Measurements from ENCODE around the gene POLR1G. TPM values are rescaled to one million over a fixed set of nuclear protein-coding genes. Genes with fewer than 3 reads are reported as not detected.
"Not testable (repeated sequence)": the region's sequence is repeated elsewhere in the genome, so short reads cannot be mapped to it uniquely, and the experiment has no call there.

Gene POLR1G
- total RNA-seq, 1 experiment from 2014 or later: 51.7 TPM

DNA sequence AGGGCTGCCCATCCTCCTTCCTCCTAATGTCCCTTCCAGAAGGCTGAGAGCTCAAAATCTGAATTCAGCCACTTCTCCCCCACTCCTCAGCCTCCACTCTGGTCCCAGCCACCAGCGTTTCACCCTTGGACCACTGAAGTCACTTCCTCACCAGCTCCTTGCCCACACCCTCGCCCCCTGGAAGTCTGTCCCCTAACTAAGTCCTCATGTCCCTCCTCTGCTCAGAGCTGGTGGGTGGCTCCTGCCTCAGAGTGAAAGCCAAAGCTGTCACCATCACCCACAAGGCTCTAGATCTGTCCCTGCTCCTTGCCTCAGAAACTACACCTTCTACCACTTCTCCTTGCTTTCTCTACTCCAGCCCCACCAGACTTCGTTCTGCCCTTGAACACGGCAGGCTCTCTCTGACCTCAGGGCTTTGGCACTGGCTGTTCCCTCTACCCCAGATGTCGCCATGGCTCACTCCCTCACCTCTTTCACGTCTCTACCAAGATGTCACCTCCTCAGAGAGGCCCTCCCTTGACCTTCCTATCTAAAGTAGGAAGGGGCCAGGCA lies 15.6 kb downstream of the POLR1G start:
- DNase-seq (ENCODE audit: low spot score): no peak

DNA sequence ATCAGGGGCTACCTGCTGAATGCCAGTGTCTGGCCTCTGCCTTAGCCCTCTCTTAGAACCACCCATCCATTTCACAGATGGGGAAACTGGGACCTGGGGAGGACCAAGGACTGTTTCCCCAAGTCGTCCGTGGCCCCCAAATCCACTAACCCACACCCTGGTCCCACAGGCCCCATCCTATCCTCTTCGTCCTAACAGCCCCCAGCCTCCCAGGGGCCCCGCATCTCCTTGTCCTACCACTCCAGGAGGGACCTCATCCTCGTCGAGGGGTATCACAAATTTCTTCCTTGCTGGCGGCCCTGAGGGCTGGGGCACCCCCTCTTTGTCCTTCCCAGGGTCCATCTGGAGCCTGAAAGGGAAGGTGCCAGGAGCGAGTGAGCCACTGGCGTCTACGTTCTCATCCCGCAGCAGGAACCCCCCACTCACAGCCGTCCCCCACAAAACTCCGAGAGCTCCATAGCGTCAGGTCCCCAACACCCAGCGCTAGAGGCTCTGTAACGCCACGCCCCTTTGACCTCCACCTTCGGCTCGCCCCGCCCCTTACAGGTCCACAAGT lies 16.7 kb downstream of the POLR1G start:
- DNase-seq (ENCODE audit: low spot score): no peak

DNA sequence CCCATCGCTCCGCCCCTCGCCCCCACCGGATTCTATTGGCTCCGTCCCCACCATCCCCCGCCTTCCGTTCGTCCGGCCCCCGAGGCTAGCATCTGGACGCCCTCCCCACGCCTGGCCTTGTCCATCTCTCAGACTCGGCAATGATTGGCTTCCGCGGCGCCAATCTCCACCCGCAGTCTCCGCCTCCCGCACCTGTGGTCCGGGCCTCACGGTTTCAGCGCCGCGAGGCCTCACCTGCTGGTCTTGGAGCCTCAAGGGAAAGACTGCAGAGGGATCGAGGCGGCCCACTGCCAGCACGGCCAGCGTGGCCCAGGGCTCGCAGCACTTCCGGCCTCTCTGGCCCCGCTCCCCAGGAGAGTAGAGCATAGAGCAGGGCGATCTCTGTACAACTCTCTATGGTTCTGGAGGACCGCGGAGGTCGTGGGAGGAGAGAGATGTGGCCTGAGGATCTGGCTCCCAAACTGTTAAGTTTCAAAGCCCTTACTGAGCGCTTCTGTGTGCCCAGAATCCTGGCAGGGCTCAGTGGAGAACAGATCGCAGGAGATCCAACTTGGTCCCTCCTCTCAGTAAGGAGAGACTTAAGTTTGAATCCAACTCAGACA lies 17.2 kb downstream of the POLR1G start, which contains the start of gene ERCC1:
ERCC1 (minus strand) TSS at position 329 of the 602 bp plus-strand sequence. CDS start 543 bp downstream, outside the sequence.
- peak; percentile 100 for DNase-seq (ENCODE audit: low spot score)

DNA sequence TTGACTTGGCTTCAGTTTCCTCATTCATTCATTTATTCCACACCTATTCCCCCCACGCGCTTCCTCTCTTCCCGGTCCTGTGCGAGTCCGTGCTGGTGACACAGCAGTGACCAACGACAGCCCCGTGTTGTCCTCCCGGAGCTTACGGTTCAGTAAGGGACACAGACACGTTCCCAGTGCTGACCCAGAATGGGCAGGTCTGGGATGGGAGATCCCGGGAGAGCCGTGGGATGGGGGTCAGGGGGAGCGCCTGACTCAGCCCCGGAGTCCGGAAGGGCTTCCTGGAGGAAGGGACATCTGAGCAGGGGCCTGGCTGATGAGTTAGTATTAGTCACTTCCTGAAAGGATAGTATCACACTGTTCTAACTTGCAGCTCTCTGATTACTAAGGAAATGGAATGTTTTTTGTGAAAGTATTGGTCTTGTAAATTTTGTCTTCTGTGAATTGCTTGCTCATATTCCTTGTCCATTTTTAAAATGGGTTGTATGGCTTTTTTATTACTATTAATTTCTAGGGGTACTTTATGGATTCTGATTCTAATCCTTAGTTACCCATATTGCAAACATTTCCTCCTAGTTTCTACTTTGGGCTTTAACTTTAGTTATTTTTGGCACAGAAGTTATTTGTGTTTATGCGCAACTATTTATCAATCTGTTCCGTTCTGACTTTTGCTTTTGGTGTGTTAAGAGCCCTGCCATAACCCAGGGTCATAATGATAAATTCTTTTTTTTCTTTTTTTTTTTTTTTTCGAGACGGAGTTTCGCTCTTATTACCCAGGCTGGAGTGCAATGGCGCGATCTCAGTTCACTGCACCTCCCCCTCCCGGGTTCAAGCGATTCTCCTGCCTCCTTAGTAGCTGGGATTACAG lies 18.0 kb downstream of the POLR1G start:
- peak; percentile 94 for DNase-seq (ENCODE audit: low spot score)

DNA sequence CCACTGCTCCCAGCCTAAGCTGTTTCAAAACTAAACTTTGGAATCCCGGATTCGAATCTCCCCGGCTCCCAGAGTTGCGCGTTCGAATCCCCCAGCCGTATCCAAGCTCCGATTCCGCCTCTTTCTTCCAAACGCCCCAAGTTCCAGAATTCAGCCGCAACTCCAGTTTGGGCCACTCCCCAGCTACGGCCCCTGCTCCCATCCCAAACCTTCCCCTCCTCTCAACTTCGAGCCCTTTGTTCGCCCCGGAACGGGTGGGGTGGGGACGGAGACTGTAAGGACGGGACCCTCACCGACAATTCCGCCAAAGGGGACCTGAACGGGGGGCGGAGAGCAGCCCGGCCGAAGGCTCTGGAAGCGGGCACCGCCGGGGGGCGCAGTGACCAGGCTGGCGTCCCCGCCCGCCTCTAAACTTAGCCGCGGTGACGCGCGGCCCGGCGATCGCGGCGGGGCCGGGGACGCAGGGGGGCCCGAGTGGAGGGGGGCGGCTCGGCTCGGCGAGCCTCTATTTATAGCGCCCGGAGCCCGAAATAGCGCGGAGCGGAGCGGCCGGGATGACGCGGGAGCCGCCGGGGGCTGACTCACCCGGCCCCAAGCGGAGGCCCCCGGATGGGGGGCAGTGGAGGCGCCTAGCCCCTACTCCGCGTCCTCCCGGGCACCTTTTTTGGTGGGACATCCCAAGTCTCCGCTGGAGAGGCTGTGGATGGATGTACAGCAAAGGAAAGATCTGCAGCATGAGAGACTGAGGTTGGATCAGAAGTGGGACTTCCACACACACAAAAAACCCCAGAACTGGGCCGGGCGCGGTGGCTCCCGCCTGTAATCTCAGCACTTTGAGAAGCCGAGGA lies 22.2 kb downstream of the POLR1G start:
- no peak for DNase-seq (ENCODE audit: low spot score)

DNA sequence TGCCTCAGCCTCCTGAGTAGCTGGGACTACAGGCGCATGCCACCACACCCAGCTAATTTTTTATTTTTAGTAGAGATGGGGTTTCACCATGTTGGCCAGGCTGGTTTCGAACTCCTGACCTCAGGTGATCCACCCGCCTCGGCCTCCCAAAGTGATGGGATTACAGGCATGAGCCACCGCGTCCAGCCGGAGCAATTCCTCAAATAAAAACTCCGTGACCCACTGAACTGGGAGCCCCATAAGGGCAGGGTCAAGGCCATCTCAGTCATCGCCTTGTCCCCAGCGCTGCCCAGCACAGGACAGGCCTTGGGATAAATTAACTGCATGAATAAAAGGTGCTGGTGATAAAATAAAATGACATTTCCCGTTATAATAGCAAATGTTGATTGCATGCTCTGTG lies 23.5 kb downstream of the POLR1G start:
- DNase-seq (ENCODE audit: low spot score): not testable (repeated sequence)

DNA sequence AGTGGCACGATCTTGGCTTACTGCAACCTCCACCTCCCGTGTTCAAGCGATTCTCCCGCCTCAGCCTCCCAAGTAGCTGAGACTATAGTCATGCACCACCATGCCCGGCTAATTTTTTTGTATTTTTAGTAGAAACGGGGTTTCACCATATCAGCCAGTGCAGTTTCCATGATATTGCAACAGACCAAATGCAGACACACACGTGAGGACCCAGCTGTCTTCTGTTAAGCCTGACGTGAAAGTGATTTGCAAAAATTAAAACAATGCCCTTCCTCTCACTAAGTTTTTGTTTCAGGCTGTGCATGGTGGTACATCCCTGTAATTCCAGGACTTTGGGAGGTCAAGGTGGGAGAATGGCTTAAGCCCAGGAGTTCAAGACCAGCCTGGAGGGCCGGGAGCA lies 24.6 kb downstream of the POLR1G start:
- DNase-seq (ENCODE audit: low spot score): not testable (repeated sequence)

DNA sequence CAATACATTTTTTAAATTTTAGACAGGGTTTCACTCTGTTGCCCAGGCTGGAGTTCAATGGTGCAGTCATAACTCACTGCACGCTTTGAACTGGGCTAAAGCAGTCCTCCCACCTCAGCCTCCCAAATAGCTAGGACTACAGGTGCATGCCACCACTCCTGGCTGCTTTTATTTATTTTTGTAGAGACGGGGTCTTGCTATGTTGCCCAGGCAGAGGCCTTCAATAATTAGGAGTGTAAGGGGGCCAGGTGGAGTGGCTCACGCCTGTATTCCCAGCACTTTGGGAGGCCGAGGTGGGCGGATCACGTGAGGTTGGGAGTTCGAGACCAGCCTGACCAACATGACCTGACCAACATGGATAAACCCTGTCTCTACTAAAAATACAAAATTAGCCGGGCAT lies 26.1 kb downstream of the POLR1G start:
- DNase-seq (ENCODE audit: low spot score): not testable (repeated sequence)

DNA sequence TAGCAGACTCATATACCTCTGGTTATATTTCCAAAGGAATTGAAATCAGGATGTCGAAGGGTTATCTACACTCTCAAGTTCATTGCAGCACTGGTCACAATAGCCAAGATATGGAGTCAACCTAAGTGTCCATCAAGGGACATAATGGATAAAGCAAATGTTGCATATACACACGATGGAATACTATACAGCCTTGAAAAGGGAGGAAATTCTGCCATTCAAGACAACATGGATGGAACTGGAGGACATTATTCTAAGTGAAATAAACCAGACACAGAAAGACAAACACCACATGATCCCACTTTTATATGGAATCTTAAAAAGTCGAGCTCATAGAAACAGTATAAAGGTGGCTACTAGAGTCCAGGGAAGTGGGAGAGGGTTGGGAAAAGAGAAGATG lies 30.9 kb downstream of the POLR1G start:
- no peak for DNase-seq (ENCODE audit: low spot score)

DNA sequence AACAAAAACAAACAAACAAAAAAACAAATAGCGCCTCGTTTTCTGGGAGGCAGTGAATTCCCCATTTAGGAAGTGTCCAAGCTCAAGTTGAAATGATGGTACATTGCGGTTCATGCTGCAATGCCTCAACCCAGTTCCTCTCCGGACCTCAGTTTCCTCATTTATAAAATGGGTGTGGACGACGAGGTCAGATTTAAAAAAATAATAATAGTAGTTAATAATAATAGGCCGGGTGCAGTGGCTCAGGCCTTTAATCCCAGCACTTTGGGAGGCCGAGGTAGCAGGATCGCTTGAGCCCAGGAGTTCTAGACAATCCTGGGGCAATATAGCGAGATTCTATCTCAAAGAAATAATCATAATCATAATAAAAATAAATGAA lies 32.7 kb downstream of the POLR1G start:
- no peak for DNase-seq (ENCODE audit: low spot score)

DNA sequence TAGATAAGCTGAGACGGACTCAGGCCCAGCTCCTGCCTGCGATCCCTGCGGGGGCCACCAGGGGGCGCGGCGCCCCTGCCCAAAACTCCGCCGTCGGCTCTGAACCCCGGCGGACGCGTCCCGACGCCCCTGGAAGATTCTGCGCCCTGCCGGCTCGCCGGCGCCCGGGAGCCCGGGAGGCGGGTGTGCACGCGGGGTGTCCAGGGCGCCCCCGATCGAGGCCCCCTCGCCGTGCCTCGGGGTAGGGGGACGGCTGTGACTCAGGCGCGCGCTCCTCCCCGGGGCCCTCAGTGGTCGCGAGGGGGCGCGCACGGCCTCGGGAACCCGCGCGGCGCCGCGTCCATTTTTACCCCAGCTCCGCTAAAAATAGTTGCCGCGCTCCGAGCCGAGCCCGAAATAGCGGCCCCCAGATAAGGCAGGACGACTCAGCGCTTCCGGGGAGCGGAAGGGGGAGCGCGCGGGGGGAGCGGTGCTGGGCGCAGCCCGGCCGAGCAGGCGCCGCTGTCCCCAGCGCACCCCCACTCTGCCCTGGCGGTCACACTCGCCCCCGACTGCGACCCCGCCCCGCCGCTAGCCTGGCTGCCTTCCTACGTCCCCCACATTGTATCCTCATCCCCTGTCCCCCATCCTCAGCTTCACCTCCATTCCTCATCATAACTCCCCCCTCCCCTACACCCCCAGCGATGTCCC lies 33.3 kb downstream of the POLR1G start:
- peak; percentile 96 for DNase-seq (ENCODE audit: low spot score)

DNA sequence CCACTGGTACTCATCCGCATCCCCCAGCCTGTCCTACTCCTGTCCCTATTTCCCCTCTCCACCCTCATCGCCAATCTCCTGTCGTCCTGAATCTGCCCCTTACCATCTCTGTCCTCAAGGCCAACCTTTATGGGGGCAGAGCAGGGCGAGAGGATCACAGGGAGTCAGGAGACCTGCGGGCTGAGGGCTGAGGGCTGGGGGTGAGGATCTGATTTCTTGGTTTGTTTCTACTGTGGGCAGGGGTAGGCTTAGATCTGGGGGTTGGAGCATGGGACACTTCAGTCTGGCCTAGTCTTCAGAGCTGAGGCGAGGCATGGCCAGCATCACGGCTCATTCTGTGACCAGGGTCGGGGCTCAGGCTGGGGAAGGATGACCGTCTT lies 33.8 kb downstream of the POLR1G start:
- DNase-seq (ENCODE audit: low spot score): no peak

DNA sequence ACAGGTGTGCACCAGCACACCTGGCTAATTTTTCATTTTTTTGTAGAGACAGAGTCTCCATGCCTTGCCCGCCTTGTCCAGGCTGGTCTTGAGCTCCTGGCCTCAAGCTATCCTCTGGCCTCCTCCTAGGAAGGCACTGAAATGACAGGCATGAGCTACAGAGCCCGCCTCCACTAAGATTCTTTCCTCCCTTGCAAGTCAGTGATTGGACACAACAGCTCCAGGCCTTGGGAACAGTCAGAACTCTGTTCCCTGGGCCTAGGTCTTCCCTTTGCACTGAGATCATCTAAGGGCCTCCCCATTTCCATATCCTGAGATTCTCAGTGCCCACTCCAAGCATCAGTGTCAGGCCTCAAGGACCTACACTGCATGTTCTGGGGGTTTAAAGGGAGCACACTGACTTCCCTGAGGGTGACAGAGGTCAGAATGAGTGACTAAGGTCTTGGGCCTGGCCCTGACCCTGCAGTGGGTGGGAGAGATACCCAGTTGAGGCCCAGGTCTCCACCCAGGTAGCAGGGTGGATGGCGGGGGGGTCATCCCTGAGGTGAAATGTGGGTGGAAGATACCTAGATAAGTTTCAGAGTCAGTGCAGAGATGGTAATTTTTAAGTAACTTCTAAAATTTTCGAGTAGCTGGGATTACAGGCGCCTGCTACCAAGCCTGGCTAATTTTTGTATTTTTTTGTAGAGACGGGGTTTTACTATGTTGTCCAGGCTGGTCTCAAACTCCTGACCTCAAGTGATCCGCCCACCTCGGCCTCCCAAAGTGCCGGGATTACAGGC lies 34.6 kb downstream of the POLR1G start:
- DNase-seq (ENCODE audit: low spot score): peak; percentile 61

DNA sequence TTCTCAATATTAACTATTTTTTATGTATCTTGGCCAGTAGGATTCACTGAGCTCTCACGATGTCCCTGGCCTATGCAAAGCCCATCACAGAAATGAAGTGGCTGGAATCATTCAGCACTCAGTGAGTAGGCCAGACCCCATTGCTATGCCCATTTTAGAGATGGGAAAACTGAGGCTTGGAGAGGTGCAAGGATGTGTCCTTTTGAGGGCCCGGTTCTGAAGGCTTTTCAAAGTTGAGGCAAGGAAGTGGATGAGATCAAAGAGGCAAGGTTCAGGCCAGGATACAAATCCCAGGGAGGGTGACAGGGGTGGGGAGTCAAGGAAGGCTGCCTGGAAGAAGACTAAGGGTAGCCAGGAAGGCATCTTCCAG lies 35.9 kb downstream of the POLR1G start:
- no peak for DNase-seq (ENCODE audit: low spot score)

DNA sequence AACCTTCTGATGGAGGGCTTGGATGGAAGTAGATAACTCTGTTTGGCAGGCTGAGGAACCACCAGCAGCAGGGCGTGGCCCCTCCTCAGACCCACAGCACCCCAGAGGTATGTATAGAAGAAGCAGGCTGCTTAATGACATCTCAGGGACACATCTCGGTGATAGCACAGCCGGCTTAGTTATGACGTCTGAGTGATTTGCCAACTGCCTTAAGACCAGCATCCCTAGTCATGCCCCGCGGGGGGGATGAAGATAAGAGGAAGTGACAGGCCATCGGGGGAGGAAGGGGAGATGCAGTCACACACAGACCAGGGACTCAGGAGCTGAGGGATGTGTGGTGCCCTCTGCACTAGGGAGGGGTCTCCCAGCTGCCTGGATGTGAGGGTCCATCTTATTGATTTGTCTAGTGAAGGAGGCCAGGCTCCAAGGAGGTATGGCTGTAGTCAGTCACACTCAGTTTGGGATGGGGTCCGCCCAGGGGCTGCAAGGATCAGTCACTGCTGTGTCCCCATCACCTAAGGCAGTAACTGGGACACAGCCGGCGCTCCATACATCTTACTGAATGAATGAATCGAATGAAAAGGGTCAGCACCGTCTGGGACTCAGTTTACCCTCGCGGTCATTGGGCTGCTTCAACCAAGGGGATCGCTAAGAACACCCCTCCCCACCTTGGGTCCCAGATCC lies 36.5 kb downstream of the POLR1G start:
- peak; percentile 67 for DNase-seq (ENCODE audit: low spot score)

DNA sequence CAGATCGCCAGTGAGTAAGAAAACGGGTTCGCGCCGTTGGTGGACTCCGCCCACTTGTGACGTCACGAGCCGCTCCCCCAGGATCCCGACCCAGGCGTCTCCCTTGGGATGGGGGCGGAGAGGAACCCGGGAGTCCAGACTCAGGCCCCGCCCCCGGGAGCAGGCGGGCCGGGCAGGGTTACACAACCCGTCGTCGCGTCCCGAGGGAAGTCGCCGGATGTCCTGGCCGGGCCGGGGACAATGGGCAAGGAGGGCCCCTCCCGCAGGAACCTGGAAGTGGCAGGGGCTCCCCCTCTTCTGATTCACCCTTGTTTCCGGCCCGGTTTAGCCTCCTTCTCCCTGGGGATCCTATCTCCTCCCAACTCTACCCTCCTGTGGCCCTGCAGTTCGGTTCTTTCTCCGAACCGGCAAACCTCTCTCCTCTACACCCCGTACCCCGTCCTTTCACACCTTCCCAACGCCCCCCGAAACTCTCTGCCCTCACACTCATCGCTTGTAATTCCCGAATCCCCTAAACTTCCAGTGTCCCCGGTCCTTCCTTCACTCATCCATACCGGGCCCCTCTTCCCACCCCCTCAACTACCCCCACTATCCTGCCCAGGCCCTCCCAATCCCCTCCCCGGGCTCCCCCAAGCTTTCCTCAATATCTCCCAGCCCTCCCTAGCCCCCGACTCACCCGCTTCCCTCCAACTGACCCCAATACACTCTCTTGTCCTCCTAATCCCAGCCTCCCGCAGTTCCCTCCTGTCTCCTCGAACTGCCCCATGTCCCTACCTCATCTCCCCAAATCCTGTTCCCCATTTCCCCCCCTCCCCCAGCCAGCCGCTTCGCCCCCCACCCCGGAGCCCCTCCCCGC lies 37.2 kb downstream of the POLR1G start:
- peak; percentile 100 for DNase-seq (ENCODE audit: low spot score)

DNA sequence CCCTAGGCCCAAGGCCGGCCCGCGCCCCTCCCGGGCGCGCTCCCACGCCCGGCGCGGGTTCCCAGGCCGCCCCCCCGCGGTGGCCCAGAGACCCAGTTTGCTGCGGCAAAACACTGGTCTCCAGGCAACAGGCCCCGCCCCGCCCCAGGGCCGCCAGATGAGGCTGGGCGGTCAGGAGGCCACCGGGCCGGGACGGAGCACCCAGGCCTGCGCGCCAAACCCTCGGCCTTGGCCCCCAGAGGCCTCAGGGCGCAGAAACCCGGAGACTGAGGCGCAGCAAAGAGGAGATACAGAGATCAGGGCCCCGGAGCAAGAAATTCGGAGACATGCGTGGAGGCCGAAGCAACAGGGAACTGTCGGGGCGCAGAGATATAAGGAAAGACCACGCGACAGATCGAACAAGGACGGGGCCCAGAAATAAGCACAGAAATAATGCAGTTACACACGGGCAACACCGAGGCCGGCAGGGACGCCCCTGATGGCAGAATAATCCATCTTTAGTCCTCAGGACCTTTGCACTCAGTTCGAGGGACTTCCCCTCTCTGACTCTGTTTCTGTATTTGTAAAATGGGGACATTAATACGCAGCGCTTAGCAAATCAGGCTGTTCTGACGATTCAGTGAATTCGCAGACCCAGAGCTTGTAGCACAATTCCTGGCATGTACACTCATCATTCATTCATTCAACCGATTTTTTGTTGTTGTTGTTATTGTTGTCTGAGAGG lies 38.0 kb downstream of the POLR1G start:
- peak; percentile 99 for DNase-seq (ENCODE audit: low spot score)

DNA sequence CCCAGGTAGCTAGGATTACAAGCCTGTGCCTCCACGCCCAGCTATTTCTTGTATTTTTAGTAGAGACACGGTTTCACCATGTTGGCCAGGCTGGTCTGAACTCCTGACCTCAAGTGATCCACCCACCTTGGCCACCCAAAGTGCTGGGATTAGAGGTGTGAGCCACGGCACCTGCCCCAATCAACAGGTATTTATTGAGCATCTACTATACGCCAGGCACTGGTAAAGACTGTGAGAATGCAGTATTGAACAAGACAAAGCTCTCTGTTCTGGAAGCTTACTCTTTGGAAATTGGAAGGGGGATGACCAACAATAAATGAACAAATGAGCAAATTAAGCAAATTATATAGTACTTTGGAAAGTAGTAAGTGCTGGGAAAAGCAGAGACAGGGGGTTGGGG lies 38.7 kb downstream of the POLR1G start:
- no peak for DNase-seq (ENCODE audit: low spot score)

Data from HT-29 (cell line).